WTC11 (cell line): ENCODE results near the gene PITX1. TPM values are rescaled to one million over a fixed set of nuclear protein-coding genes. Genes with fewer than 3 reads are reported as not detected.

Source experiments
- ATAC-seq: fragments of 200-7000 bp; cut with Tn5 transposase; 2 replicates; pipeline ENCODE4 v1.10.0; 2021; ENCODE audit warnings: mild to moderate bottlenecking, moderate library complexity
- CTCF ChIA-PET: fragments of 300-600 bp; sonication (Branson Sonifier 250); formaldehyde crosslinking; loops from one replicate; lab custom pipeline; 2021; ENCODE audit warnings: antibody characterized with exemption; lab: Charles Lee
- POLR2A ChIA-PET: fragments of 350-600 bp; sonication (Branson Sonifier 250); formaldehyde crosslinking; loops from one replicate; lab custom pipeline; 2021; ENCODE audit warnings: antibody characterized with exemption; lab: Charles Lee
- DNase-seq: peaks from one replicate; pipeline ENCODE4 v3.0.0; 2021; ENCODE audit warnings: low spot score
- H3K27ac Mint-ChIP-seq: 2 replicates; pipeline ENCODE4 v1.8.0; 2021; ENCODE audit warnings: mixed read lengths
- H3K27me3 Mint-ChIP-seq: 2 replicates; pipeline ENCODE4 v1.8.0; 2021; ENCODE audit warnings: low read depth, mild to moderate bottlenecking, moderate library complexity, mixed read lengths
- H3K36me3 Mint-ChIP-seq: 2 replicates; pipeline ENCODE4 v1.8.0; 2021; ENCODE audit warnings: mixed read lengths
- H3K4me1 Mint-ChIP-seq: 2 replicates; pipeline ENCODE4 v1.8.0; 2022; ENCODE audit warnings: mixed read lengths
- H3K4me3 Mint-ChIP-seq: 2 replicates; pipeline ENCODE4 v1.8.0; 2021; ENCODE audit warnings: mild to moderate bottlenecking, moderate library complexity, mixed read lengths
- H3K9me3 Mint-ChIP-seq: 2 replicates; pipeline ENCODE4 v1.8.0; 2021; ENCODE audit warnings: mixed read lengths
- AFF4 ChIP-seq: sonication (generic); formaldehyde crosslinking; IDR thresholded peaks from 2 replicates; pipeline ENCODE4 v1.8.1; 2023; ENCODE audit warnings: mild to moderate bottlenecking, missing genetic modification reagents, borderline replicate concordance
- ARID4B ChIP-seq: sonication (generic); formaldehyde crosslinking; IDR thresholded peaks from 2 replicates; pipeline ENCODE4 v1.8.0; 2023; ENCODE audit warnings: missing genetic modification reagents, mild to moderate bottlenecking, borderline replicate concordance
- CTCF ChIP-seq: fragments of 200-600 bp; IDR thresholded peaks from 2 replicates; pipeline ENCODE4 v1.8.0; 2022; ENCODE audit warnings: antibody characterized with exemption
- ELF4 ChIP-seq: sonication (generic); formaldehyde crosslinking; IDR thresholded peaks from 2 replicates; pipeline ENCODE4 v1.8.1; 2022; ENCODE audit warnings: low read depth, mild to moderate bottlenecking, moderate library complexity, missing genetic modification reagents
- EMX1 ChIP-seq: fragments of 250-450 bp; sonication (Bioruptor Pico); IDR thresholded peaks from 2 replicates; pipeline ENCODE4 v1.8.0; 2021; ENCODE audit warnings: mild to moderate bottlenecking
- ERG ChIP-seq: fragments of 250-450 bp; sonication (Bioruptor Pico); IDR thresholded peaks from 2 replicates; pipeline ENCODE4 v1.8.0; 2021; ENCODE audit warnings: mild to moderate bottlenecking
- FOXK1 ChIP-seq: sonication (generic); formaldehyde crosslinking; IDR thresholded peaks from 2 replicates; pipeline ENCODE4 v1.8.0; 2022; ENCODE audit warnings: mild to moderate bottlenecking, moderate library complexity, missing genetic modification reagents
- GRHL2 ChIP-seq: fragments of 250-450 bp; sonication (Bioruptor Pico); IDR thresholded peaks from 2 replicates; pipeline ENCODE4 v1.8.0; 2022; ENCODE audit warnings: mild to moderate bottlenecking, moderate library complexity; ENCODE audit not compliant: insufficient replicate concordance, severe bottlenecking
- IRF2 ChIP-seq: sonication (generic); formaldehyde crosslinking; IDR thresholded peaks from 2 replicates; pipeline ENCODE4 v1.8.0; 2022; ENCODE audit warnings: low read depth, missing genetic modification reagents, borderline replicate concordance
- MXD4 ChIP-seq: fragments of 250-450 bp; sonication (Bioruptor Pico); IDR thresholded peaks from 2 replicates; pipeline ENCODE4 v1.8.0; 2021; ENCODE audit warnings: mild to moderate bottlenecking, moderate library complexity, borderline replicate concordance
- PRDM15 ChIP-seq: sonication (generic); formaldehyde crosslinking; IDR thresholded peaks from 2 replicates; pipeline ENCODE4 v1.8.0; 2022; ENCODE audit warnings: missing genetic modification reagents
- PRRX2 ChIP-seq: fragments of 250-450 bp; sonication (Bioruptor Pico); IDR thresholded peaks from 2 replicates; pipeline ENCODE4 v1.8.0; 2021; ENCODE audit warnings: mild to moderate bottlenecking
- SMAD3 ChIP-seq: sonication (generic); formaldehyde crosslinking; IDR thresholded peaks from 2 replicates; pipeline ENCODE4 v1.8.0; 2022; ENCODE audit warnings: missing genetic modification reagents, mild to moderate bottlenecking, borderline replicate concordance
- SP1 ChIP-seq: sonication (generic); formaldehyde crosslinking; conservative IDR thresholded peaks from 2 replicates; pipeline ENCODE4 v1.8.1; 2022; ENCODE audit warnings: missing genetic modification reagents
- ZNF416 ChIP-seq: fragments of 250-450 bp; sonication (Bioruptor Pico); IDR thresholded peaks from 2 replicates; pipeline ENCODE4 v1.9.0; 2021; ENCODE audit warnings: mild to moderate bottlenecking, inconsistent platforms
- ZNF532 ChIP-seq: fragments of 250-450 bp; sonication (Bioruptor Pico); IDR thresholded peaks from 2 replicates; pipeline ENCODE4 v1.9.0; 2021; ENCODE audit warnings: mild to moderate bottlenecking, borderline replicate concordance
- total RNA-seq: library from RNA; stranded (reverse); gene quantifications from 3 replicates; pipeline ENCODE4 v1.2.3, GENCODE V29; 2021

Gene PITX1
- total RNA-seq, 1 experiment from 2014 or later, result 0.13 TPM

GRCh38 chr5:135065306-135066265, 31.6 kb upstream of the PITX1 start:
- no peak overlapping the region for H3K27ac Mint-ChIP-seq
- no peak for ATAC-seq
- no peaks in the 10 kb centered on the region for H3K36me3 Mint-ChIP-seq
- no peak overlapping the region for H3K4me3 Mint-ChIP-seq
- H3K9me3 Mint-ChIP-seq, result no peaks in the 10 kb centered on the region
- peaks cover 28% of the 10 kb centered on the region for H3K27me3 Mint-ChIP-seq
- CTCF ChIA-PET, result no interaction called here
- no peak for DNase-seq
- POLR2A ChIA-PET, result interaction anchor here (0.6 kb wide), 1 partner anchor 117 kb away, joined by 3 read pairs; no protein-coding TSS in a partner anchor
- H3K4me1 Mint-ChIP-seq, result no peaks in the 10 kb centered on the region
- TF ChIP-seq GRHL2 (CRISPR knock-in tag), result no peak
- TF ChIP-seq PRDM15 (CRISPR knock-in tag), result no peak
- TF ChIP-seq ZNF532 (CRISPR knock-in tag), result no peak
- TF ChIP-seq MXD4 (CRISPR knock-in tag), result no peak
- no peak for TF ChIP-seq EMX1 (CRISPR knock-in tag)
- no peak for TF ChIP-seq IRF2
- no peak for TF ChIP-seq PRRX2
- no peak for TF ChIP-seq CTCF
- no peak for TF ChIP-seq ARID4B (CRISPR knock-in tag)
- no peak for TF ChIP-seq SP1 (CRISPR knock-in tag)
- no peak for TF ChIP-seq ERG (CRISPR knock-in tag)
- no peak for TF ChIP-seq AFF4 (CRISPR knock-in tag)
- TF ChIP-seq FOXK1 (CRISPR knock-in tag), result no peak
- no peak for TF ChIP-seq SMAD3 (CRISPR knock-in tag)
- no peak for TF ChIP-seq ZNF416 (CRISPR knock-in tag)
- no peak for TF ChIP-seq ELF4 (CRISPR knock-in tag)
